ENCODE data around the gene FDXR.
"Not testable (repeated sequence)": the region's sequence is repeated elsewhere in the genome, so short reads cannot be mapped to it uniquely, and the experiment has no call there.

FDXR gene

GRCh38 chr17:74873037-74873873 is 461 bp upstream of the FDXR start:
- peak; percentile 99 to 100 for DNase-seq (ENCODE audit: low read depth in 1 of 2, low spot score in 1 of 2)

- DNase-seq (ENCODE audit: low read depth in 1 of 2, low spot score in 1 of 2): no peak
Observed at GRCh38 chr17:74871356-74872076, 1.3 kb downstream of the FDXR start.

GRCh38 chr17:74870512-74870911 is 2.3 kb downstream of the FDXR start:
- DNase-seq (ENCODE audit: low read depth in 1 of 2, low spot score in 1 of 2): no peak

- not testable (repeated sequence) for DNase-seq (ENCODE audit: low read depth in 1 of 2, low spot score in 1 of 2)
Observed at GRCh38 chr17:74870028-74870427, 2.8 kb downstream of the FDXR start.

- DNase-seq (ENCODE audit: low read depth in 1 of 2, low spot score in 1 of 2): no peak
Observed at GRCh38 chr17:74868908-74869255, 3.9 kb downstream of the FDXR start.

GRCh38 chr17:74868251-74868907 is 4.4 kb downstream of the FDXR start:
- DNase-seq (ENCODE audit: low read depth in 1 of 2, low spot score in 1 of 2): no peak

GRCh38 chr17:74866198-74866835 is 6.5 kb downstream of the FDXR start:
- DNase-seq (ENCODE audit: low read depth in 1 of 2, low spot score in 1 of 2): no peak

GRCh38 chr17:74865504-74866197 is 7.1 kb downstream of the FDXR start:
- no peak for DNase-seq (ENCODE audit: low read depth in 1 of 2, low spot score in 1 of 2)

GRCh38 chr17:74864866-74865395 is 7.9 kb downstream of the FDXR start:
- DNase-seq (ENCODE audit: low read depth in 1 of 2, low spot score in 1 of 2): peak; percentile 57 to 59

- DNase-seq (ENCODE audit: low read depth in 1 of 2, low spot score in 1 of 2): no peak
Observed at GRCh38 chr17:74864297-74864865, 8.4 kb downstream of the FDXR start.

- no peak for DNase-seq (ENCODE audit: low read depth in 1 of 2, low spot score in 1 of 2)
Observed at GRCh38 chr17:74863420-74864296, 9.1 kb downstream of the FDXR start.

- DNase-seq (ENCODE audit: low read depth in 1 of 2, low spot score in 1 of 2): no peak
Observed at GRCh38 chr17:74862919-74863318, 9.9 kb downstream of the FDXR start.

- DNase-seq (ENCODE audit: low read depth in 1 of 2, low spot score in 1 of 2): peak; percentile 56
Observed at GRCh38 chr17:74862108-74862901, 10.5 kb downstream of the FDXR start.

GRCh38 chr17:74861662-74862107 is 11.1 kb downstream of the FDXR start:
- no peak for DNase-seq (ENCODE audit: low read depth in 1 of 2, low spot score in 1 of 2)

- no peak for DNase-seq (ENCODE audit: low read depth in 1 of 2, low spot score in 1 of 2)
Observed at GRCh38 chr17:74860872-74861661, 11.7 kb downstream of the FDXR start.

GRCh38 chr17:74860229-74860871 is 12.4 kb downstream of the FDXR start:
- DNase-seq (ENCODE audit: low read depth in 1 of 2, low spot score in 1 of 2): no peak
